GM19023 (cell line): Measurements from ENCODE around the gene SAA4.
A peak's percentile ranks its signal among the peaks of the same experiment; 100 is the strongest.
"Not testable (repeated sequence)": the region's sequence is repeated elsewhere in the genome, so short reads cannot be mapped to it uniquely, and the experiment has no call there.

Experiments
- ATAC-seq: cut with Tn5 transposase; IDR thresholded peaks from one replicate; pipeline ENCODE4 v1.9.1; 2021; ENCODE audit warnings: mild to moderate bottlenecking, moderate library complexity; ENCODE audit not compliant: unreplicated experiment

SAA4 gene

DNA sequence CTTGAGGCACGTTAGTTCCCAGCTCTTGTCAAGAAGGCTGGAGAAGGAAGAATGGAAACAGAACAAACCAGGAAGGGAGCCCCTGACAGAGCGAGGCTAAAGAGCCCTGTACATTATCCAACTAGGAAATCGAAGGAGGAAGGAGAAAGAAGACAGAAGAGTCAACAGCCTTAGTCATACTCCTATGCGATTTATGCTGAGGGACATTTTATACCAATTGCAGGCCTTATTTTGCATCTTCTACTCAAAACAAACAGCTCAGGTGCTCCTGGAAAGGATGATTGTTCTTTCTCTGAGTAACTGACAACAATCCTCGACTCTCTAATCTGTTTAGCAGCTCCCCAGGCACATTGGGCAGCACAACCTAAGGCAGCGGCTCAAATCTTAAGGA, 10.6 kb upstream of the SAA4 start:
- ATAC-seq = peak; percentile 10

GRCh38 chr11:18246379-18247190, 10.0 kb upstream of the SAA4 start:
- ATAC-seq = peak; percentile 79

DNA sequence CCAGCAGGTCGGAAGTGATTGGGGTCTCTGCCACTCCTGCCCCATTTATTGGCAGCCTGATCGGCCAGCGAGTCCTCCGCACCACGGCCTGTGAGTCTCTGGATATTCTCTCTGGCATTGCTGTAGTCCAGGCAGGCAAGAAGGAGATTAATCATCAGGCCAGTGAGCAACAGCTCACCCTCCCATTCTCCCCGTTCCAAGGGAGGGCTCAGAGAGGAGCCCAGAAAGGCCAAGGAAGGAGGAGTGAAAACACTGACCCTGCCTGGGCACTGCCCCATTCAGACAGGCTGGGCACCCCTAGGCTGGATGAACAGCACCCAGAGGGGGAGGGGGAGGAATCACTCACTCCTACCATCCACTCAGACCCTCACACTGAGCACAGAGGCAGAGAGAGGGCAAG, 8.8 kb upstream of the SAA4 start:
- ATAC-seq = no peak

GRCh38 chr11:18243783-18244362, 7.3 kb upstream of the SAA4 start:
- ATAC-seq = no peak

- ATAC-seq = no peak
Measured at GRCh38 chr11:18239655-18240054, 3.1 kb upstream of the SAA4 start.

DNA sequence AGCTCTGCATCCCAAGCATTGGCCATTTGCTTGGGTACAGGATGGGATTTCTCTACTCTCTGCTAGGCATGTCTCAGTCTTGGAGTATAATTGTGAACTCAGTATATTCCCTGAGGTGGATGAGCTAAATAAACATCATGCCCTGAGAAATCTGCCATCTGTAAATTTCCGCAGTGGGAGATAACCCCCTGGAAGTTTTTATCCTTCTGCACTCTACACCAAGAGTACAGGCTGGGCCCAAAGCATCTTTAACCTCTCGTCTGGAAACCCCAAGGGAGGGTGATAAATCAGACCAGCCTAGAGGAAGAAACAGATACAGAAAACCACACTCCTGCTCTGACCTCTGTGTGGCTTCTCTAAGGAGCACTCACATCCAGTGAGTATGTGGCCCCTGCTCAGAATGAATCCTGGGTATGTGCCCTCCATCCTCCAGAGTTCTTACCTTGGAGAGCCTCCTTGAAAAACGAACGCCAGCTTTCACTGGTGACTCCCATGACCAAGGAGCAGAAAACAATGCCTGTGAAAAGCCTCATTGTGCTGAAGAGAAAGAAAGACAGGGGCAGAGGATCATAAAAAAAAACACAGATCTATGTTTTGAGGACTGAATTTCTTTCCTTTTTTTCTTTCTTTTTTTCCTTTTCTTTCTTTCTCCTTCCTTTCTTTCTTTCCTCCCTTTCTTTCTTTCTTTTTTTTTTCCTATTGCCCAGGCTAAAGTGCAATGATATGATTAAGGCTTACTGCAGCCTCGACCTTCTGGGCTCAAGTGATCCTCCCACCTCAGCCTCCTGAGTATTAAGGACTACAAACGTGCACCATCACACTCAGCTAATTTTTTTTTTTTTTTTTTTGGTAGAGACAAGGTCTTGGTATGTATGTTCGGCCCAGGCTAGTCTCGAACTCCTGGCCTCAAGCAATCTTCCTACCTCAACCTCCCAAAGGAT, 938 bp downstream of the SAA4 start:
- no peak for ATAC-seq

DNA sequence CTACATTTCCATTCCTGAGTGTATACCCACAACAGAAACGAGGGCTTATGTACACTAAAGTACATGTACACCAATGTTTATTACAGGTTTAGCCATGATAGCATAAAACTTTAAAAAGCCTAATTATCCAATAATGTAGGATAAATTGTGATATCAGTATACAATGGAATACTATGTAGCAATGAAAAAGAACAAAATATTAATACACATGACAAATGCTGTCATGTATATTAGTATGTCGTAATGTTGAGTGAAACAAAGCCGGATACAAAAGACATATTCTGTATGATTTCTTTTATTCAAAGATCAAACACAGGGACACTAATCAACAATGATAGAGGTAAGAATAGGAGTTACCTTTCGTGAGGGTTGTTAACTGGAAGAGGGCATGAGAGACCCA, 2.7 kb downstream of the SAA4 start:
- ATAC-seq = no peak

DNA sequence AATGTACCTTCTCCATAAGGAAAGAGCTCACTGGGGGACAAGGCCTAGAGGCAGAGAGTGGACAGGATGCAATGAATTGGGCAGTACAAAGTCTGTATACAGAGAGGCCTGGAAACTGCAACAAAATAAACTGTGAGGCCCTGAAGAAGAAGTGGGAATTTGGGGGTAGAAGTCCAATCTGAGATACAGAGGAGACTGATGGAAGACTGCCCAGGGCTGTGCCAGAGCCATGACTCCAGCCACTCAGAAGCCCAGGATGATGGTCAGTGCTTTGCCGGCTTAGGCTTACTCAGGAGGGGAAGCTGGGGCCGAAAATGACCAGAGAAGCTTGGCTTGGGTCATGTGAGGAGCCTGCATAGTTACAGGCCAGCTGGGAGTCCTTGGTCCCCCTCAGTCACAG, 5.7 kb downstream of the SAA4 start:
- no peak for ATAC-seq

DNA sequence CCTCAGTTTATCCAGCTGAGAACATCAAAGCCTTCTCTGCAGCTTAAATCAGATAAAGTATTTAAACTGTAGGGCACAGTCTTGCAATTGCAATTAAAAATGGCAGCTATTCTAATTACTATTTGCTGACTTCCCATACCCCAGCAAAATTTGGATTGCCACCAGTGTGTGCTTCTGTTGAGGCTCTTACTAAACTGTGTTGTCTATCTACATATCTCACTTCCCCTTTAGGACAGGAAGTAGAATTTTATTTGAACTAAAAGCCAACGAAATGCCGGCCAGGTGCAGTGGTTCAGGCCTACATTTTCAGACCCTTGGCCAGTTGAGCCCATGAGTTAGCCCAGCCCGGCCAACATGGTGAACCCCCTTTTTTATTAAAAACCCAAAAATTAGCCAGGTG, 7.1 kb downstream of the SAA4 start:
- peak; percentile 94 for ATAC-seq

GRCh38 chr11:18225913-18226312, 10.7 kb downstream of the SAA4 start:
- ATAC-seq = no peak

DNA sequence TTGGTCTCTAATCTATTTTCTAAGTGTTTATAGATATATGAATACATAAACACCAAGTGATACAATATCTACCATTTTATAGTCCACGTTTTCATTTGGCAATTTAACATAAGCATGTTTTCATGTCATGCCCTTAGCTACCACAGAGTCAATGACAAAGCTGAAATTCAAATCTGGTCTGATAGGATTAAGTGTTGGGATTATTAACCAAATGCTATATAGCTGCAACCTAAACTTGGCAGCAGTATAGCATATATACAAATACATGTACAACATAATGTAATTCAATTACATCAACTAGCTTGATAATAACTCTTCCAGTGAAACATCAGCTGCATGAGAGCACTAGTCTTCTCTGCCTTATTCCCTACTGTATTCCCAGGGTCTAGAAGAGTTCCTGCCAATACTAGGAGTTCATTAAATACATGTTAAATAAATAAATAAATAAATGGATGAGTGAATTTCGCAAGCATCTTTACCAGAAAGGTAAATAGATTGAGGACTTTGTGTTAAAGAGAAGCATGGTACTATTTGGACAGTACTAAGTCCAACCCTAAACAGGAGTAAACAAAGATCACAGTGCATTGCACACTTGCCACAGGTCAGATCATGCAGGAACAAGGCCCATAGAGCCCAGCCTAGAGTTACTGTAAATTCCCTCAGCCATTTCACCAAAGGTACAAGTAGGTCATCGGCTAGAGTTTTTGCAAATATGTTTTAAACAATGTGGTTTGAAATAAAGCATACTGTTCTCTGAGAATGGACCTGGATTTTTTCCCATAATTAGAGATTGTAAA, 12.8 kb downstream of the SAA4 start:
- no peak for ATAC-seq

- no peak for ATAC-seq
Measured at GRCh38 chr11:18222814-18223421, 13.7 kb downstream of the SAA4 start.

DNA sequence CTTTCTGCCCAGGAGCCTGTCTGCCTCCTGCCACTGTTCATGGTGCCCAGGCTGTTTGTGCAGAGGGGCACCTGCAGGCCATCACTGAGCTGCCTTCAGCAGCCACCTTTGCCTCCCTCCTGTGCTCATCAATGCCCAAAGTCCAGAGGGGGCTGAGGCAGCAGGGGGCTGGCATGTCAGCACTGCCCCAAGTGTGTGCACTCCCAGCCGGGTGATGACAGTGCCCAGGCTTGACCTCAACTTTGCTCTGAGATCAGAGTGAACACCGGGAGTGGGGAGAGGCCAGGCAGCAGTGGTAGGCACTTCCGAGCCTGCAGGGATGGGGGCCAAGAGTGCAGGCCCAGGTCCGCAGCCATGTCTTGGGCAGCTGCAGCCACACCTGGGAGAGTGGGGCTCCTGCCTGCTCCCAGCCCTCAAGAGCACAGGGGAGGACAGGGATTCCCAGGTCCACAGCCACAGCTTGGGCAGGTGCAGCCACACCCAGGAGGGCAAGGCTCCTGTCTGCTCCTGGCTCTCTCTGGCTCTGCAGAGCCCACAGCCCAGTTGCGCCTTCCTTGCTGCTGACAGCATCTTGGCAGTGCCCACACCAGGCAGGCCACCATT, 15.2 kb downstream of the SAA4 start:
- ATAC-seq = no peak

DNA sequence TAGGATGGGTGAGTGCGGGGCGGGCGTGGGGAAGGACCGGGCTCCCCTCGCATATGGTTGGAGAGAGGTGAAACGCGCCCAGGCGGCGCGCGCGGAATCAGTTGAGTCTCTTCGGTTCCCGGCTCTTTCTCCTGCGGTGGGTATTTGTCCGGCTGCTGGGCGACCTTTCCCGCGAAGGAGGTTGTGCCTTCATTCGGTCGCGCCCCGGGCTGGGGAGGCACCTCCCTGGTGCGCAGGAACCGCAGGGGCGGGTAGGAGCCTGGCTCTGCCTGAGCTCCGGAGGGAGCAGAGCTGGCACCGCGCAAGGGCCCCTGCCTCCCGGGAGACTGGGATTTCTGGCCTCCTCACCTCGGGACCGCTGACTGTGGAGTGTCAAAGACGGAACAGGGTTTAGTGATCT, 27.5 kb downstream of the SAA4 start:
- ATAC-seq = no peak

DNA sequence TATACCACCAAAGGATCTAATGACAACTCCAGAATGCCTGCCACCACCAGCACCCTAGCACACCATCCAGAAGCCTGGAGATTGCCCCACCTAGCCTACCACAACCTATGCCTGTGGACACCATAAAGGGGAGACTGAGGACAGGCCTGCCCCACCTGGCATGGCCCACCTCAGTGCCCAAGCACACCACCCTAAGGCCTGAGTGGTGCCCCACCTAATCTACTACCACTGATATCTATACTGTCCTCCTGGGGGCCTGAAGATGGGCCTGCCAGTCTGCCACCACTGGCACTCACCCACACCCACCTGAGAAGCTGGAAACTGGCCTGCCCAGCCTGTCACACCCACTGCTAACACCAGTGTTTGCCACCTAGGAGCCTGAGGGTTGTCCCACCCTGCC, 31.8 kb downstream of the SAA4 start:
- ATAC-seq = no peak

DNA sequence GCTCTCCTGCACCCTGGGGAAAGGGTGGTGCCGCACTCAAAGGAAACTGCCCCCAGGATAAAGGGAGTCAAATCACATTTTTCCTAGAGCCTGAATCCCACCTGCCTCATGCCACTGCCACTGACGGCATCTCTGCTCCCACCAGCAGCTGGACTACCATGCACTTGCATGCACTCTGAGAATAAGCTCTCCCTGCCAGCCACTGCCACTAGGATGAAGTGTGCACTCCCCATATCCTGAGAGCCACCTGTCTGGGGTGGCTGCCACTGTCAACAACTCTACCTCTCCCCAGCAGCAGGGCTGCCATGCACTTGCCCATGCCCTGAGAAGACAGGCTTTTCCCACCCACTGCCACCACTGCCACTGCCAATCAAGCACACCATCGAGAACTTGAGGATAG, 32.4 kb downstream of the SAA4 start:
- no peak for ATAC-seq

DNA sequence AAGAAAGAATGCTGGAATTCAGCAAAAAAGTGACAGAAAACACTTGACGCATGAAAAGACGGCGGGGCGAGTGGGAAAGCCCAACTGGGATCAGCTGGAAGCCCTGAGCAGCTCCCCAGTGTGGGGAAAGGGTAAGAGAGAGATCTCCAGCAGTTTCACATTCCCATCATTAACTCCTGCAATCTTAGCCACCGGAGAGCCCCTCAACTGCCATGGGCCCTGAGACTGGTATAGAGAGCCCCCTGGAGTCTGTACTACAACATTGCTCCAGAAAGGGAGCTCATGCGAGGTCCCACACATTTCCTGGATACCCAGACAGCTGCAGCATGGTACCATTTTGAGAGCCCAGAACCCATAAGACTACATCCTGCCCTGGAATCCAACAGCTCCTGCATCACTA, 32.9 kb downstream of the SAA4 start:
- no peak for ATAC-seq

DNA sequence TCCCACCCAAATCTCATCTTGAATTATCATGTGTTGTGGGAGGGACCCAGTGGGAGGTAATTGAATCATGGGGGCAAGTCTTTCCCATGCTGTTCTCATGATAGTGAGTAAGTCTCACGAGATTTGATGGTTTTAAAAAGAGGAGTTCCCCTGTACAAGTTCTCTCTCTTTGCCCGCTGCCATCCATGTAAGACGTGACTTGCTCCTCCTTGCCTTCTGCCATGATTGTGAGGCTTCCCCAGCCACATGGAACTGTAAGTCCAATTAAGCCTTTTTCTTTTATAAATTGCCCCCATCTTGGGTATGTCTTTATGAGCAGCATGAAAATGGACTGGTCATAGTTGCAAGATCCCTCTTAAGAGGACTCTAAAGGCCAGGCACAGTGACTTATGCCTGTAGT, 38.9 kb downstream of the SAA4 start:
- ATAC-seq = not testable (repeated sequence)

GRCh38 chr11:18196532-18196931, 40.1 kb downstream of the SAA4 start:
- ATAC-seq = no peak

DNA sequence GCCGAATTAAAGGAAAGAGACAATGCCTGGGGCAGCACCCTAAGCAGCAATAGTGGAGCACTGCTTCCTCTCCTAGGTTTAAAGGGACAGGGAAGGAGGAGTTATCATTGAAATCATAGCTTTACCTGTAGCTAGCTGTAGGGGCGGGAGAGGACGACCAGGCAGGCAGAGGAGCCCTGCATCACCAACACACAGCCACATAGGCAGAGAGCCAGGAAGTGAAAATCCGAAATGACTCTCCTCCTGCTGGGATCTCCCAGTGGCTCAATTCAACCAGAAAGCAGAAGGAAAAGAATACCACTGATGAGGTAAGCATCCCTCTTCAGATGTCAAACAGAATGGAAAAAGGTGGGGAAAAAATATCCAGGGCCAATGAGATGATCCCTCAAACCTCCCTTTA, 43.6 kb downstream of the SAA4 start:
- ATAC-seq = no peak
